HepG2 (cell line): Measurements from ENCODE around the gene MAGEE1. TPM values are rescaled to one million over a fixed set of nuclear protein-coding genes. Genes with fewer than 3 reads are reported as not detected.
A peak's percentile ranks its signal among the peaks of the same experiment; 100 is the strongest.

Experiments
- FOSL1 ChIP-seq: sonication (generic); formaldehyde crosslinking; IDR thresholded peaks from 2 replicates; pipeline ENCODE4 v1.9.0; 2021; ENCODE audit warnings: missing genetic modification reagents, borderline replicate concordance
- FOXA3 ChIP-seq: IDR thresholded peaks from 2 replicates; pipeline ENCODE4 v1.6.1; 2016; ENCODE audit warnings: missing genetic modification reagents, missing compliant biosample characterization
- FOXC1 ChIP-seq: sonication (generic); formaldehyde crosslinking; IDR thresholded peaks from 2 replicates; pipeline ENCODE4 v1.8.0; 2022; ENCODE audit warnings: mild to moderate bottlenecking, missing genetic modification reagents, borderline replicate concordance
- GMEB1 ChIP-seq: sonication (generic); formaldehyde crosslinking; IDR thresholded peaks from 2 replicates; pipeline ENCODE4 v1.5.1; 2020; ENCODE audit warnings: missing genetic modification reagents, mild to moderate bottlenecking, borderline replicate concordance
- HHEX ChIP-seq: IDR thresholded peaks from 2 replicates; pipeline ENCODE4 v1.6.1; 2016; ENCODE audit warnings: control low read depth
- PAX8 ChIP-seq: sonication (generic); formaldehyde crosslinking; IDR thresholded peaks from 2 replicates; pipeline ENCODE4 v1.8.0; 2022; ENCODE audit warnings: mild to moderate bottlenecking, missing genetic modification reagents, borderline replicate concordance
- PHF21A ChIP-seq: sonication (generic); formaldehyde crosslinking; IDR thresholded peaks from 2 replicates; pipeline ENCODE4 v1.5.0; 2020; ENCODE audit warnings: mild to moderate bottlenecking, missing genetic modification reagents
- POGK ChIP-seq: sonication (generic); formaldehyde crosslinking; conservative IDR thresholded peaks from 2 replicates; pipeline ENCODE4 v1.8.0; 2022; ENCODE audit warnings: mild to moderate bottlenecking, moderate library complexity, missing genetic modification reagents
- POLR2A ChIP-seq, 2 experiments: IDR thresholded peaks; 2 replicates each; pipeline ENCODE4 v1.6.1; 2011; ENCODE audit warnings: low read depth in 2 of 2, low read length in 2 of 2, mild to moderate bottlenecking in 1 of 2, moderate library complexity in 1 of 2; ENCODE audit not compliant: insufficient read depth in 1 of 2
- ZBTB40 ChIP-seq, 2 experiments: fragments of 450-650 bp in 1 of 2; sonication (generic) in 1 of 2; formaldehyde crosslinking in 1 of 2; IDR thresholded peaks; 2 replicates each; pipeline versions ENCODE4 v1.6.1 to v1.8.0; 2016 to 2022; ENCODE audit warnings: antibody characterized with exemption in 1 of 2, mild to moderate bottlenecking in 1 of 2, missing genetic modification reagents in 1 of 2
- ZFY ChIP-seq: sonication (generic); formaldehyde crosslinking; IDR thresholded peaks from 2 replicates; pipeline ENCODE4 v1.4.0; 2020; ENCODE audit warnings: missing genetic modification reagents
- ZNF292 ChIP-seq: sonication (generic); formaldehyde crosslinking; IDR thresholded peaks from 2 replicates; pipeline ENCODE4 v1.8.1; 2022; ENCODE audit warnings: mild to moderate bottlenecking, low read depth, missing genetic modification reagents, borderline replicate concordance
- ZNF30 ChIP-seq: sonication (generic); formaldehyde crosslinking; IDR thresholded peaks from 2 replicates; pipeline ENCODE4 v1.5.0; 2020; ENCODE audit warnings: mild to moderate bottlenecking, missing genetic modification reagents
- ZNF33A ChIP-seq: sonication (generic); formaldehyde crosslinking; IDR thresholded peaks from 2 replicates; pipeline ENCODE4 v1.5.1; 2020; ENCODE audit warnings: missing genetic modification reagents, mild to moderate bottlenecking, moderate library complexity, borderline replicate concordance
- ZNF441 ChIP-seq: sonication (generic); formaldehyde crosslinking; IDR thresholded peaks from 2 replicates; pipeline ENCODE4 v1.7.0; 2021; ENCODE audit warnings: missing genetic modification reagents, borderline replicate concordance
- ZNF883 ChIP-seq: sonication (generic); formaldehyde crosslinking; IDR thresholded peaks from 2 replicates; pipeline ENCODE4 v1.5.1; 2020; ENCODE audit warnings: mild to moderate bottlenecking, missing genetic modification reagents; ENCODE audit errors: not compliant biosample characterization
- polyA plus RNA-seq, 8 experiments: library from polyadenylated mRNA; depleted of rRNA in 3 of 8; stranded (reverse) in 7 of 8; unstranded in 1 of 8; fragments of >200 nt; fragmentation: Illumina TruSeq in 4 of 8; extraction: Trizol in 4 of 8; gene quantifications; 2 replicates each; pipeline versions ENCODE4 v1.2.1 to v1.2.3, GENCODE V29; 2011 to 2016; ENCODE audit warnings: low read depth in 4 of 8, missing spikeins in 1 of 8, mixed read lengths in 1 of 8; ENCODE audit not compliant: insufficient read depth in 1 of 8
- total RNA-seq, 5 experiments: library from RNA; depleted of rRNA; stranded (reverse); fragments of >200 nt; fragmentation: Illumina TruSeq; extraction: Trizol; gene quantifications; 2 replicates each; pipeline ENCODE4 v1.2.3, GENCODE V29; 2016; ENCODE audit warnings: low read depth in 1 of 5

The MAGEE1 gene
- total and polyA plus RNA-seq, 2 of the 13 experiments (the other 11 are each of a cell fraction or from before 2014, with no cell fraction given) = 0.17 to 1.2 TPM

- TF ChIP-seq ZBTB40 (IDR thresholded peaks at IDR 0.05) (no peak), ZBTB40 (CRISPR knock-in tag; IDR thresholded peaks at IDR 0.05) (peak; percentile 26; the same call in 1 of the 2 replicates), PHF21A (CRISPR knock-in tag) (no peak), FOSL1 (CRISPR knock-in tag) (no peak), POGK (CRISPR knock-in tag) (no peak), FOXC1 (CRISPR knock-in tag) (peak; percentile 38; the same call in 1 of the 2 replicates), ZNF441 (CRISPR knock-in tag) (0 out of 2 replicates have a peak, but pooled peaks have one; percentile 28), GMEB1 (CRISPR knock-in tag) (no peak), ZNF883 (CRISPR knock-in tag) (peak; percentile 27), ZNF33A (CRISPR knock-in tag) (no peak), ZNF30 (CRISPR knock-in tag) (0 out of 2 replicates have a peak, but pooled peaks have one; percentile 41), ZFY (CRISPR knock-in tag) (peak; percentile 75), POLR2A (IDR thresholded peaks at IDR 0.05; ENCODE audit: insufficient read depth in 1 of 2, low read depth in 2 of 2, low read length in 2 of 2) (0 out of 4 replicates have a peak, but pooled peaks of 1 of the 2 experiments have one; percentile 37), HHEX (CRISPR knock-in tag) (no peak), FOXA3 (no peak), ZNF292 (CRISPR knock-in tag) (peak; percentile 35; the same call in 1 of the 2 replicates), PAX8 (CRISPR knock-in tag) (no peak)
These were observed at the start of gene MAGEE1 (continued) for GRCh38 chrX:76427560-76428242.
